ENCODE measurements around the gene SHLD3. TPM values are rescaled to one million over a fixed set of nuclear protein-coding genes. Genes with fewer than 3 reads are reported as not detected.
"Not testable (repeated sequence)": the region's sequence is repeated elsewhere in the genome, so short reads cannot be mapped to it uniquely, and the experiment has no call there.

The SHLD3 gene, protein sequence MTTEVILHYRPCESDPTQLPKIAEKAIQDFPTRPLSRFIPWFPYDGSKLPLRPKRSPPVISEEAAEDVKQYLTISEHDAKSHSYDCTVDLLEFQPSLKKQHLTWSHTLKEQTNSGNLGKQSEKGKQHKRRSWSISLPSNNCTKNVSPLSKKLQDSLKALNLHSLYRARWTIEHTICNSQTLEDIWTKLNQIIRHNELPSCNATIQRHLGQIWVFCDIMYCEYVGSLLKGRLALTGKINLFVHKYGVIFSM
- polyA plus RNA-seq (ENCODE audit: insufficient read length), result 2.4 TPM

GRCh38 chr5:65624571-65625555 is at the start of gene SHLD3, which contains the start of gene TRAPPC13:
TSS of gene SHLD3 (plus strand) at chr5:65625027. CDS start at chr5:65629588, 4,561 bp downstream.
TSS of gene TRAPPC13 (plus strand) at chr5:65625027. CDS start at chr5:65625061, 34 bp downstream.
- DNase-seq (ENCODE audit: low read depth), result peak; percentile 89

- DNase-seq (ENCODE audit: low read depth), result no peak
These were observed 47.7 kb upstream of the SHLD3 start for GRCh38 chr5:65577141-65577540.

GRCh38 chr5:65588694-65589093 is 36.1 kb upstream of the SHLD3 start:
- no peak for DNase-seq (ENCODE audit: low read depth)

DNA sequence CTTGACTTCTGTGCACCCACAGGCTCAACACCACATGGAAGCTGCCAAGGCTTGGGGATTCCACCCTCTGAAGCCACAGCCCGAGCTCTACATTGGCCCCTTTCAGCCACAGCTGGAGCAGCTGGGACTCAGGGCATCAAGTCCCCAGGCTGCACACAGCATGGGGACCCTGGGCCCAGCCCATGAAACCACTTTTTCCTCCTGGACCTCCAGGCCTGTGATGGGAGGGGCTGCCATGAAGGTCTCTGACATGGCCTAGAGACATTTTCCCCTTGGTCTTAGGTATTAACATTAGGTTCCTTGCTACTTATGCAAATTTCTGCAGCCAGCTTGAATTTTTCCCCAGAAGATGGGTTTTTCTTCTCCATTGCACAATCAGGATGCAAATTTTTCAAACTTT is 23.1 kb upstream of the SHLD3 start:
- DNase-seq (ENCODE audit: low read depth), result not testable (repeated sequence)

- no peak for DNase-seq (ENCODE audit: low read depth)
These were observed 13.3 kb upstream of the SHLD3 start for GRCh38 chr5:65611524-65611923.

GRCh38 chr5:65612298-65612907 is 12.4 kb upstream of the SHLD3 start:
- no peak for DNase-seq (ENCODE audit: low read depth)

DNA sequence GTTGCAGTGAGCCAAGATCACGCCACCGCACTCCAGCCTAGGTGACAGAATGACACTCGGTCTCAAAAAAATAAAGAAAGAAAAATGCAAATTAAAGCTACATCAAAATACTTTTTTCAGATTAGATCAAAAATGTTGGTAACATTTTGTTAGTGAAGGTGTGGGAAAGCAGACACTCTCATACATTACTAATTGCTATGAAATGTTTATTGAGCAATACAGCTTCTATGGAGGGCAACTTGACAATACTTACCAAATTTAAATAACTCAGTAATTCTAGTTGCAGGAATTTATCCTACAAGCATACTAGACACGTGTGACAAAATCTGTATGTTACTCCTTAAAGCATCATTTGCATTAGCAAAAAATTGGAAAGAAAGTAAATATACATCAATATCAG is 4.8 kb upstream of the SHLD3 start:
- no peak for DNase-seq (ENCODE audit: low read depth)

DNA sequence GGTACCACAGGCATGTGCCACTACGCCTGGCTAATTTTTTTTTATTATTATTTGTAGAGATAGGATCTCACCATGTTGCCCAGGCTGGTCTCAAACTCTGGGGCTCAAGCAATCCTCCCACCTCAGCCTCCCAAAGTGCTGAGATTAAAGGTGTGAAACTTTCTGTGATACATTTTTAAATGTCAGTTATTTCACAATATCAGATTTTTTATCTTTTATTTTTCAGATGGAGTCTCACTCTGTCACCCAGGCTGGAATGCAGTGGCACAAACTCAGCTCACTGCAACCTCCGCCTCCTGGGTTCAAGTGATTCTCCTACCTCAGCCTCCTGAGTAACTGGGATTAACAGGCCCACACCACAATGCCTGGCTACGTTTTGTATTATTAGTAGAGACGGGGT is 2.9 kb upstream of the SHLD3 start:
- DNase-seq (ENCODE audit: low read depth), result not testable (repeated sequence)

DNA sequence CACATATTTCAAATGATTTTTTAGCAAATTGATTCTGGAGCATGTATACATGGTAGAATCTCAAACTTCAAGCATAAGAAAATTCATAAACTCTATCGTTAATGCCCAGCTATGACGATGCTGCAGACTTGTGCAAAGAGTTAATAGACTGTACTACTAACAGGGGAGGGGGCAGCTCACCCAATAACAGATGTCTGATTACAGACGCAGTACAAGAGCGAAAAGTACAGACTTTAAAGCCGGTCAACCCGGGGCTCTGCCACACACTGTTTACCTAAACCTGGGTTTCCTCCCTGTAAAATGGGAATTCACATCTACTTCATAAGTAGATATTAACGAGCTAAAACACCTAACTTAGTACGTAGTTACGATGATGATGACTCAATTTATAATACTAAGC is 1.3 kb upstream of the SHLD3 start:
- DNase-seq (ENCODE audit: low read depth), result no peak

GRCh38 chr5:65624025-65624570 is 729 bp upstream of the SHLD3 start, which contains the start of gene TRIM23:
TSS of gene TRIM23 (minus strand) at chr5:65624333. CDS start at chr5:65624274, 59 bp downstream.
- peak; percentile 88 for DNase-seq (ENCODE audit: low read depth)

GRCh38 chr5:65625743-65626142 is 916 bp downstream of the SHLD3 start:
- no peak for DNase-seq (ENCODE audit: low read depth)

DNA sequence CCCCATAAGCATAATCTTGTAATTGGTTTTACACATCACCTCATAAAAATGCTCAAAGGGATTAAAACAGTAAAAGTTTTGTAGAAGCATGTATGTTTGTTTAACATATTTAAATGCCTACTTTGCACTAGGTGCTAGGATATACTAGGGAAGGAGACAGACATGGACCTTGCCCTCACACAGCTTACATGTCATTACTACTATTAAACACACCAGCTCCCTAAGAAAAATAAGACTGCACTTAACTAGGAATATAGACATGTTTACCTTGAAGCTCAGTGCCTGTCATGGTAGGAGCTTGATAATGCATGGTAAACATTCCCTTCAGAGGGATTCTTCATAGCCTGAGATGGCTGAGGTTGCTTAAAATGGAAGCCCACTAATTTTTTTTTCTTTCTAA is 6.2 kb downstream of the SHLD3 start:
- DNase-seq (ENCODE audit: low read depth), result no peak

GRCh38 chr5:65640240-65640639 is 15.4 kb downstream of the SHLD3 start:
- no peak for DNase-seq (ENCODE audit: low read depth)

DNA sequence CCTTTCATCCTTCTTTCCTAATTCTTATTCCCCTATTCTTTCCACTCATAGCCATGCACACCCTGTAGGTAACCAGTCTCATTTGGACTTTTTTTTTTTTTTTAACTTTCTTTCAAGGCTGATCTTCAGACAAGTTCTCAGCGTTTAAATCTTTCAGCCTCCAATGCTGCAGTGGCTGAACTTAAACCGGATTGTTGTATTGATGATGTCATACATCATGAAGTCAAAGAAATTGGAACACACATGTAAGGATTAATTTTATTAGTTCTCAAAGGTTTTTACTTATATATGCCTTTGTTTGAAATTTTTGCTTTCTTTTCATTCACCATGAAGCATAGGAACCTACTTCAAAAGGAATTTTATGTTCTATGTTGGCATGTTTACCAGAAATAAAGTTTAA is 22.1 kb downstream of the SHLD3 start:
- DNase-seq (ENCODE audit: low read depth), result no peak

GRCh38 chr5:65647941-65648340 is 23.1 kb downstream of the SHLD3 start:
- DNase-seq (ENCODE audit: low read depth), result no peak

DNA sequence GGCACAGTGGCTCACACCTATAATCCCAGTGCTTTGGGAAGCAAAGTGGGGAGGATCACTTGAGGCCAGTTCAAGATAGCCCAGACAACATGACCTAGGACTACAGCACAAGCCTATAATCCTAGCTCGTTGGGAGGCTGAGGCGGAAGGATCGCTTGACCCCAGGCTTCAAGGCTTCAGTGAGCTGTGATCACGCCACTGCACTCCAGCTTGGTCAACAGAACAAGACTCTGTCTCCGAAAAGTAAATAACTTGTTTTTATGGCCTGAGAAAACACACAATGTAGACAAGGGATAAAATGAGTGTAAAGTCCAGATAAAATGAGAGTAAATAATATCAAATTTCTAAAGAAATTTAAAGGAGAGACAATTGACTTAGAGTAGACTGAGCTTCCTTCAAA is 26.3 kb downstream of the SHLD3 start:
- no peak for DNase-seq (ENCODE audit: low read depth)

GRCh38 chr5:65654713-65655112 is 29.9 kb downstream of the SHLD3 start:
- no peak for DNase-seq (ENCODE audit: low read depth)

GRCh38 chr5:65663804-65664521 is 39.1 kb downstream of the SHLD3 start:
- no peak for DNase-seq (ENCODE audit: low read depth)

GRCh38 chr5:65668696-65669095 is 43.9 kb downstream of the SHLD3 start:
- DNase-seq (ENCODE audit: low read depth), result no peak

DNA sequence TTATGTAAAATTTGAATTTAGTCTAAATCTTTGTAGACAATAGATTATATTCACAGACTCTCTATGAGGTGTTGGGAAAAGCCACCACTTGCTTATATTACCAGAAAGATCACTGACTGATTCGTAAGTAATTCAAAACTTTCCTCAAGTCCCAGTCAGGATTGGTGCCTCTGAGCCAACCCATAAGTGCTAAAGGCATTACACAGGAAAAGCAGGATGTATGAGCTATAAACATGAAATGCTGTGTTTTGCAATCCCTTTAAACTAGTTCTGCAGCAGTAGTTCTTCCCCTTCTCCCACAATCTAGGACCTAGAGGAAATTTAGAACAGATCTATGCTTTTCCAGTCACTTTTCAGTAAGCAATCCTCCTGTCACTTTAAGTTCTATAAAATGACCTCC is 48.0 kb downstream of the SHLD3 start:
- DNase-seq (ENCODE audit: low read depth), result no peak

- no peak for DNase-seq (ENCODE audit: low read depth)
These were observed 49.9 kb downstream of the SHLD3 start for GRCh38 chr5:65674749-65675148.

All from forelimb muscle (tissue), 1 donor.